Uterus (tissue), 2 donors: ENCODE results near the gene LGR6.

ENCODE experiments used
- CTCF ChIP-seq, 4 experiments: fragments of 200-600 bp in 2 of 4; fragments of 450-650 bp in 2 of 4; sonication (generic) in 2 of 4; IDR thresholded peaks; one replicate each; pipeline ENCODE4 v1.5.1; 2016 to 2019; ENCODE audit warnings: antibody characterized with exemption in 4 of 4, mild to moderate bottlenecking in 2 of 4, moderate library complexity in 1 of 4
- POLR2A ChIP-seq, 2 donors: fragments of 450-650 bp; IDR thresholded peaks; one replicate each; pipeline ENCODE4 v1.6.1; 2016; ENCODE audit warnings: antibody characterized with exemption in 2 of 2, mild to moderate bottlenecking in 1 of 2, moderate library complexity in 1 of 2

- TF ChIP-seq POLR2A (IDR thresholded peaks at IDR 0.05): no peak
- no peak for TF ChIP-seq CTCF (IDR thresholded peaks at IDR 0.05)
These were observed 35.0 kb downstream of the LGR6 start for GRCh38 chr1:202228484-202229122.
